NCI-H2171 treated with DMSO at 0.1 percent for 48 hours (cell line): ENCODE data around the gene ANGEL1.
A peak's percentile ranks its signal among the peaks of the same experiment; 100 is the strongest.

Experiments
- DNase-seq: peaks from one replicate; lab custom pipeline; 2025; lab: John Stamatoyannopoulos, UW

Gene ANGEL1

GRCh38 chr14:76820700-76821099 lies 8.0 kb upstream of the ANGEL1 start:
- DNase-seq: no peak

DNA sequence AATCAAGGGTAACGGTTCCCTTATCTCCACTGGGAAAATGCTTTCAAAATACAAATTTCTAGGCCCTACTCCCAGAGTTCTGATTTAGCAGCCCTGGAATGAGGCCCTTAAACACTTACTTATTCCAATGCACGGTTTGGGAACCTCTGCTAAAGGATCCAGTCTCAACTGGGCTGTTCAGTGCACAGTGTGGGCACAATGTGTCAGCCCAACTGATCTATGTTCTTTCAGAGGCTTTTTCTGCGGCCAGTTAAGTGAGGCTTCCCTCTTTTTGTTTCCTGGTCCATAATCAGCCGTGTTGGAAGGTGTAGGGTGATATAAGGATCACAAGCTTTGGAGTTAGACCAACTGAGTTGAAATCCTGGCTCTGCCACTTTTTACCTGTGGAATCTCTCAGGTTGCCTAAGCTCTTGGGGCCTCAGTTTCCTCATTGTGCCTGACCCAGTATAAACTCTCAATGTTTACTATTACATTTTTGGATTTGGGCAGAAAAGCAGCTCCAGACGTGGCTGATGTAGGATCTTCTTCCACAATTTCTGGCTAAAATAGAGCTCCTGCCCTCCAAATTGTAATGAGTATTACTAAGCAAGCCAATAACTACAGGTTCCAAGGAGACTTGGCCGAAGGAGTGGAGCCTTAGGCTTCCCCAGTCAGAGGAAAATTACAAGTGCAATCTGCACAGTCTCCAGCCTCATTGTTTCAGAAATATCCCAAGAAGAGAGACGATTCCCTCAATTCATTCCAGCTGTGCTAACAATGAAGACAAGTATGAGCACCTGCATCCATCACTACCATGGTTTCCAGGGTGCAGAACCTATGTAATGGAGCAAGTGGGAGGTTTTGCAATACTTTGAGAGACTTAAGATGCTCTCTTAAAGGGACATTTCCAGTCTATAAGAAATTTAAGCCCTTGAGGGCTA lies 2.3 kb upstream of the ANGEL1 start:
- DNase-seq: no peak

GRCh38 chr14:76812093-76812421 lies 625 bp downstream of the ANGEL1 start:
- DNase-seq: no peak

- DNase-seq: no peak
Measured at GRCh38 chr14:76811561-76811960, 1.1 kb downstream of the ANGEL1 start.

DNA sequence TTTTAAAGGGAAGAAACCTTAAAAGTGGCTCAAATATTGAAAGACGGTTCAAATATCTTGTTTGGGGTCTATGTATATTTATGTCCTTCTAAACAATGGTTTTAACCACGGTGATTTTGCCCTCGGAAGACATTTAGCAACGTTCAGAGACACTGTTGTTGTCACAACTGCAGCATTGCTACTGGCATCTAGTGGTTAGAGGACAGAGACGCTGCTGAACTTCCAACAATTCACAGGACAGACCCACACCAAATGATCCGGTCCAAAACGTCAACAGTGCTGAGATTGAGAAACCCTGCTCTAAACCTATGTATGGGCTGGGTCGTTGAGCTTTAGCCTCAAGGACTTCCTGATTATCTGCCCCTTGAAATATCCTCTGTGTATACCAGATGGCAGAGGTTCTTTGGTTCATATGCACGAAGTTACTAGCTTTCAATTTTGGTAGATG lies 1.7 kb downstream of the ANGEL1 start:
- peak; percentile 37 for DNase-seq

- no peak for DNase-seq
Measured at GRCh38 chr14:76810525-76810924, 2.2 kb downstream of the ANGEL1 start.

DNA sequence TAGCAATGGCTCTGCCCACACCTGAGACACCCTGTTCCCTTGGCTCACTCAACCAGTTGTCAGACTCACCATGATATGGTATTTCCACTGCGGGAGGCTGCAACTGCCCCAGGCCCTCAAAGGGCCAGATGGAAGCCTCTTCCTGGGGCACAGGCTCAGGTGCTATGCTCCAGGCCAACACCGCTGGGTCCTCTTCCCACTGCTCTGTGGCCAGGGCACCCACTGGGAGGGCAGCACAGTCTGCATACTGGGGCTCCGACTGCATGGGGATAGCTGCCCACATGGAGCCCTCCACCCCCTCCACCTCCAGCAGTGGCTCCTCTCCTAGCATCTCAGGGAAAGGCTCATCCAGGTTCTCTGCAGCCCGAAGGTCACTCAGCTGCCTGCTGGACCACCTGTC lies 3.7 kb downstream of the ANGEL1 start:
- DNase-seq: no peak

GRCh38 chr14:76808011-76808410 lies 4.7 kb downstream of the ANGEL1 start:
- DNase-seq: no peak

GRCh38 chr14:76806446-76806845 lies 6.2 kb downstream of the ANGEL1 start:
- no peak for DNase-seq

DNA sequence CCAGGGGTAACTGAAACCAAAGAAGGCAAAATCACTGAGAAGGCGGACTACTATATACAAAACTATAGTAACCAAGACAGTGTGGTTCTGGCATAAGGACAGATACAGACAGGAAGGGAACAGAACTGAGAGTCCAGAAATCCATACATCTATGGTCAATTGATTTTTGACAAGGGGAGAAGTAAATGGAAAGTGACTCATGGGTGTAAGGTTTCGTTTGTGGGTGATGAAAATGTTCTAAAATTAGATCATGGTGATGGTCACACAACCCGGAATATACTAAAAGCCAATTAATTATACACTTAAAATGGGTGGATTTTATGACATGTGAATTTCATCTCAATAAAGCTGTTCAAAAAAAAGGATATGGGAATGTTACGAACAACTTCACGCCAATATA lies 18.7 kb downstream of the ANGEL1 start:
- no peak for DNase-seq

- no peak for DNase-seq
Measured at GRCh38 chr14:76793324-76793723, 19.4 kb downstream of the ANGEL1 start.

- DNase-seq: no peak
Measured at GRCh38 chr14:76792422-76792821, 20.3 kb downstream of the ANGEL1 start.

GRCh38 chr14:76786601-76787000 lies 26.1 kb downstream of the ANGEL1 start:
- peak; percentile 80 for DNase-seq

DNA sequence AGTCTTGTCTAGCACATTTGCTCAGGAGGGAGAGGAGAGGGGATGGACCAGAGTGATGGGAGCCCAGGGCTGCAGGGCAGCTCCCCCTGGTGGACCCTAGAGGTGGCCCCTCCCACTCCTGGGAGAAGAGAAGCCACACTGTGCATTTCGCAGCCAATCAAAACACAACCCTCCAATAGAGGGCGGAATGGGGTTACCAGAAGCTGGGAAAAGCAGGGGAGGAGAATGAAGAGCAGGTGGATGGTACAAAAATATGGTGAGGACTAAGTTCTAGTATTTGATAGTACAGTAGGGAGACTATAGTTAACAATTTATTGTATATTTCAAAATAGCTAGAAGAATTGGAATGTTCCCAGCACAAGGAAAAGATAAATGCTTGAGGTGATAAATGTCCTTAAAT lies 27.8 kb downstream of the ANGEL1 start:
- DNase-seq: peak; percentile 56

DNA sequence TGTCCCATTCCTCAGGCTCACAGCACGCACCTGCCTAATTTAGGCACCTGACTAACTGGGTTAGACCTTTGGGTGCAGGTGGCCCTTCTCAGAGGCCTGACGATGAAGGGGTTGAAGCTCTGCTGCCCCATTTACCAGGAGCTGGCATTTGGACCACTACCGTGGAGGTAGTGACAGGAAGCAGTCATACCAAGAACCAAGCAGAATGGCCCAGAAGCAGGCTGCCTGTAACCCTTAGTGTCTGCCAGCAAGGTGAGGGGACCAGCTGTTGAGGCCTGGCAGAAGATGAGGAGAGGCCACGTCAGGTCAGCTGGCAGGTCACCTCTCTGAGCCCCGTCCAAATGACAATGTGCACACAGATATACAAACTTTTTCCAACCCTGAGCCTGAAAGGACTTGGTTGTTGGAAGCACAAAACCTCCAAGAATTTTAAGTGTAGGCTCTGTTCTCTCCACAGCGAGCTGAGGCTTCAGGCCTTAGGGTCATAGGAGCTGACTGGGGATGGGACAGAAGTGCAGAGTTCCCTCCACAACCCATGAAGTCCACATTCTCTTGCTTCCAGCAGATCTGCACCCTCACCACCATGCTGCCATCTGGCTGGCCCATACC lies 28.3 kb downstream of the ANGEL1 start:
- DNase-seq: no peak

- DNase-seq: no peak
Measured at GRCh38 chr14:76782885-76783566, 29.7 kb downstream of the ANGEL1 start.

DNA sequence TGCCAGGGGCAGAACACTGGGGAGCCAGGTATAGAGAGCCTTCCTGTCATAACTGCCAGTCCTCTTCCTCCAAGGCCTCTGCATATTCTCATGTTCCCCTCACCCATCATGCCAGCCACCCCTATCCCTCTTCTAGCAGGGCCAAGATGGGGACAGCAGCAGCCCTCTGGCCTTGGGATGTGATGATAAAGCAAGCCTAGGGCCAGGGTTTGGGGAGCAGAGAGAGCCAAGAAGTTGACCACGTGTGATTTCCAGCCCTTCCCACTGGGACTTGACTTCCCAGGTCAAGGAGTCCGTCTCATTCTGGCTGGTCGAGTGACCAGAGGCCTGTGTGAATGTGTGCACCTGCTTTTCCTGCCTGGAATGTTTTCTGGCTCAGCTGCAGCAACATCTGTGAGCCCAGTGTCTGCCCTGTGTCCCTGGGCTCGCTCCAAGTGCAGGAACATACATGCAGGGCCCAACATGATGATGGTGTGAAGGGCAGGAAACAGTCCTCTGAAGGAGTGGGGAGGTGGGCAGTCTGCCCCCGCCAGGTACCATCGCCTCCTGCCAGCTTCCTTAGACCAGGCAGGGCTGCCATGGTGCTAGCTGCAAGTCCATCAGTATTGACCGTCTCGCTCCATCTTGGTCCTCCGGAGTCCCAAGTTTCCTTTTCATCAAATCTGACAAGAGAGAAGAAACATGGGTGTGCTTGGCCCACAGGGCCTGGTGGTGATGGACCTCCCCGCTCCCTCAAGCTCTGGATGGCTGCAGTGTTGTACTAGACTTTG lies 30.4 kb downstream of the ANGEL1 start:
- DNase-seq: no peak

- no peak for DNase-seq
Measured at GRCh38 chr14:76781648-76782051, 31.0 kb downstream of the ANGEL1 start.

GRCh38 chr14:76780875-76781647 lies 31.6 kb downstream of the ANGEL1 start:
- DNase-seq: no peak

DNA sequence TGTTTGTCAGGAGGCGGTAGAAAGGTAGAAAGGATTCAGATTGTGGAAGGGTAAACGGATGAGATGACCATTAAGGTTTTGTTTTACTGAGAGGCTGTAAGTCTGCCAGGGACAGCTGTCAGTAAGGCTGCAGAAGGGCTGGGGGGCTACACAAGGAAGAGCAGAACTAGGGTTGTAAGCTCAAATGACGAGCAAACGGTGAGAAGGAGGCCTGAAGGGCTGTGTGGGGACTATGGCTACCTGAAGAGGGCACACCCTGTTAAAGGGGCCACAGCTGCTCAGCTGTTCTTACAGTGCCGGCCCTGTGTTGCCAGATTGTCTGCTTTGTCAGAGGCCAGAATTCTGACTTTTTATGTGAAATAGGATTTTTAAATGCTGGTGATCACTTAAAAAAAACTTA lies 32.3 kb downstream of the ANGEL1 start:
- DNase-seq: no peak

- DNase-seq: no peak
Measured at GRCh38 chr14:76780058-76780345, 32.7 kb downstream of the ANGEL1 start.
